Measurements from ENCODE around the gene CHM. TPM values are rescaled to one million over a fixed set of nuclear protein-coding genes. Genes with fewer than 3 reads are reported as not detected.

CHM gene
- total RNA-seq, 1 experiment from 2014 or later, result 27.4 TPM

DNA sequence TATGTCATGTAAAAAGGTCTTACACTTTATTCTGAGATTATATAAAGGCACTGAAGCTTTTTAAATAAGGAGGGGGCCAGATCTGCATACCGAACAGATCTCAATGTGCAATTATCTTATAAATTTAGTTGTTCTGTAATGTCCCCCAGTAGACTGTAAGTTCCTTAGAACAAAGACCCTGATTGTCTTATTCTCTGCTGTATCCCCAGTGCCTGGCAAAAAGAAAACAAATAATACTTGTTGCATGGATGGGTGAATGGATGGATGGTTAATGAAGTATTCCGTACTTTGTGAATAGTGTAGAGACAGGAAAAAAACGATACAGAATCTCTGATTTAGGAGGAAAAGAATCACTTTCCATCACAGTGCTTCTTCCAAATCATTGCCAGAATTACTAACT, 141.5 kb downstream of the CHM start:
- POLR2A ChIA-PET (ENCODE audit: low non-redundant PET), result no interaction called here
- Histone ChIP-seq H3K4me3 (ENCODE audit: low read depth, low read length, poor library complexity, severe bottlenecking) (no peak overlapping the region), H3K4me1 (ENCODE audit: insufficient read depth, low read length, poor library complexity, severe bottlenecking) (no peaks in the 10 kb centered on the region), H3K27me3 (replicated peaks; ENCODE audit: insufficient read depth, low read depth, low read length, poor library complexity) (no peaks in the 10 kb centered on the region), H3K9me3 (ENCODE audit: low read depth, low read length, poor library complexity, severe bottlenecking) (no peaks in the 10 kb centered on the region), H3K36me3 (ENCODE audit: insufficient read depth, low read length, poor library complexity, severe bottlenecking) (no peaks in the 10 kb centered on the region), H3K27ac (ENCODE audit: low read depth, low read length, poor library complexity, severe bottlenecking) (no peak overlapping the region)
- DNase-seq (ENCODE audit: low spot score), result no peak
- CTCF ChIA-PET, result no interaction called here
- TF ChIP-seq EZH2 (IDR thresholded peaks at IDR 0.05; ENCODE audit: borderline replicate concordance, low read depth, low read length, poor library complexity, severe bottlenecking), result no peak
- TF ChIP-seq, protein P1, sequence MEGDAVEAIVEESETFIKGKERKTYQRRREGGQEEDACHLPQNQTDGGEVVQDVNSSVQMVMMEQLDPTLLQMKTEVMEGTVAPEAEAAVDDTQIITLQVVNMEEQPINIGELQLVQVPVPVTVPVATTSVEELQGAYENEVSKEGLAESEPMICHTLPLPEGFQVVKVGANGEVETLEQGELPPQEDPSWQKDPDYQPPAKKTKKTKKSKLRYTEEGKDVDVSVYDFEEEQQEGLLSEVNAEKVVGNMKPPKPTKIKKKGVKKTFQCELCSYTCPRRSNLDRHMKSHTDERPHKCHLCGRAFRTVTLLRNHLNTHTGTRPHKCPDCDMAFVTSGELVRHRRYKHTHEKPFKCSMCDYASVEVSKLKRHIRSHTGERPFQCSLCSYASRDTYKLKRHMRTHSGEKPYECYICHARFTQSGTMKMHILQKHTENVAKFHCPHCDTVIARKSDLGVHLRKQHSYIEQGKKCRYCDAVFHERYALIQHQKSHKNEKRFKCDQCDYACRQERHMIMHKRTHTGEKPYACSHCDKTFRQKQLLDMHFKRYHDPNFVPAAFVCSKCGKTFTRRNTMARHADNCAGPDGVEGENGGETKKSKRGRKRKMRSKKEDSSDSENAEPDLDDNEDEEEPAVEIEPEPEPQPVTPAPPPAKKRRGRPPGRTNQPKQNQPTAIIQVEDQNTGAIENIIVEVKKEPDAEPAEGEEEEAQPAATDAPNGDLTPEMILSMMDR (conservative IDR thresholded peaks at IDR 0.05; ENCODE audit: low read depth, low read length), result no peak
- no TSS peak for BruUV-seq (replicated peaks)
- intact Hi-C loops (cut with micrococcal nuclease; ENCODE audit: unreplicated experiment), result no loop called here

DNA sequence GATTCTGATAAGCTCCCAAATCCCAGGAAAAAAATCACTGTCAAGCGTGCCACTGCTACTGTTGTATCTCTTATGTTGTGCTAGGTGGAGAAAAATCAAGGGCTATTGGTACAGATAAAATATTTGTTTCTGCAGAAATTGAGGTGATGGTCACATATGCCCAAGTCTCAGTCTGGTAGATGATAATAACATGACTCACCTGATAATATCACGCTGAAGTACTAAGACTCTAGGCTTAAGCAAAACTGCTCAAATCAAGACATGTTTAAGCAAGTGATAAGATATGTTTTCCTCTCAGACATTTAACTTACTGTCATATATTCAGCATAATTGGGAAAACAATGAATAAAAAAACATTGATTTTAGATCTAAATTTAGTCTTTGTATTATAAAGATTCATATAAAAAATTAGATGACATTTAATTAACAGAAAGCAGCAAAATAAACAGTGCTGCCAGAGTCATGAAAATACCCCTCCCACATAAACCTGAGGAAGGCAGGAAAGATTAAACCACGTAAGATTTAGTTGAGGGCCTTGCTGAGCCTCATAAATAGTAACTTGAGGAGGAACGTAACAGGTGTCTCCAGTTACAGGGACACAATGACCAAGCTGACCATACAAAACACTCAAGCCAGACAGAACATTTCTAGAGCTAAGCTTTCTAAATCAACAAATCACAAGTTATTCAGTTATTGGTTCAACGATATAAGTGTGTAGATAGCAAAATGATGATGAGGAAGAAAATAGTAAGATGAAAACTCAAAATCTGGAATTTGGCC, 143.5 kb downstream of the CHM start:
- intact Hi-C loops (cut with micrococcal nuclease; ENCODE audit: unreplicated experiment), result no loop called here
- H3K27ac ChIP-seq (ENCODE audit: low read depth, low read length, poor library complexity, severe bottlenecking), result no peak overlapping the region
- no peaks in the 10 kb centered on the region for H3K4me1 ChIP-seq (ENCODE audit: insufficient read depth, low read length, poor library complexity, severe bottlenecking)
- TF ChIP-seq, protein P1 (conservative IDR thresholded peaks at IDR 0.05; ENCODE audit: low read depth, low read length), result no peak
- TF ChIP-seq EZH2 (IDR thresholded peaks at IDR 0.05; ENCODE audit: borderline replicate concordance, low read depth, low read length, poor library complexity, severe bottlenecking), result no peak
- H3K4me3 ChIP-seq (ENCODE audit: low read depth, low read length, poor library complexity, severe bottlenecking), result no peak overlapping the region
- DNase-seq (ENCODE audit: low spot score), result no peak
- H3K9me3 ChIP-seq (ENCODE audit: low read depth, low read length, poor library complexity, severe bottlenecking), result no peaks in the 10 kb centered on the region
- POLR2A ChIA-PET (ENCODE audit: low non-redundant PET), result no interaction called here
- no peaks in the 10 kb centered on the region for H3K27me3 ChIP-seq (replicated peaks; ENCODE audit: insufficient read depth, low read depth, low read length, poor library complexity)
- BruUV-seq (replicated peaks), result no TSS peak
- CTCF ChIA-PET, result no interaction called here
- no peaks in the 10 kb centered on the region for H3K36me3 ChIP-seq (ENCODE audit: insufficient read depth, low read length, poor library complexity, severe bottlenecking)

GRCh38 chrX:85897362-85898126, 149.8 kb downstream of the CHM start:
- no peaks in the 10 kb centered on the region for H3K9me3 ChIP-seq (ENCODE audit: low read depth, low read length, poor library complexity, severe bottlenecking)
- H3K36me3 ChIP-seq (ENCODE audit: insufficient read depth, low read length, poor library complexity, severe bottlenecking), result no peaks in the 10 kb centered on the region
- ChIA-PET CTCF (no interaction called here), POLR2A (ENCODE audit: low non-redundant PET) (no interaction called here)
- no peaks in the 10 kb centered on the region for H3K27me3 ChIP-seq (replicated peaks; ENCODE audit: insufficient read depth, low read depth, low read length, poor library complexity)
- no peaks in the 10 kb centered on the region for H3K4me1 ChIP-seq (ENCODE audit: insufficient read depth, low read length, poor library complexity, severe bottlenecking)
- TF ChIP-seq EZH2 (IDR thresholded peaks at IDR 0.05; ENCODE audit: borderline replicate concordance, low read depth, low read length, poor library complexity, severe bottlenecking), result no peak
- TF ChIP-seq, protein P1 (conservative IDR thresholded peaks at IDR 0.05; ENCODE audit: low read depth, low read length), result no peak
- no peak overlapping the region for H3K4me3 ChIP-seq (ENCODE audit: low read depth, low read length, poor library complexity, severe bottlenecking)
- DNase-seq (ENCODE audit: low spot score), result no peak
- no TSS peak for BruUV-seq (replicated peaks)
- no peak overlapping the region for H3K27ac ChIP-seq (ENCODE audit: low read depth, low read length, poor library complexity, severe bottlenecking)
- intact Hi-C loops (cut with micrococcal nuclease; ENCODE audit: unreplicated experiment), result no loop called here

Data from A673 (cell line).